Activated CD4-positive, alpha-beta T cell treated with anti-CD3 and anti-CD28 coated beads, Interleukin-2, amount 10 ng/mL, durations not matched to agents 24 days and 14 days (primary cell): ENCODE results near the gene TGFBR1. TPM values are rescaled to one million over a fixed set of nuclear protein-coding genes. Genes with fewer than 3 reads are reported as not detected.
A peak's percentile ranks its signal among the peaks of the same experiment; 100 is the strongest.

ENCODE experiments used
- DNase-seq: peaks from one replicate; pipeline ENCODE4 v3.0.0; 2022
- H3K27ac Mint-ChIP-seq: one replicate; pipeline ENCODE4 v1.8.0; 2022; ENCODE audit warnings: mild to moderate bottlenecking, mixed read lengths
- H3K27me3 Mint-ChIP-seq: one replicate; pipeline ENCODE4 v1.8.0; 2022; ENCODE audit warnings: mixed read lengths
- H3K36me3 Mint-ChIP-seq: one replicate; pipeline ENCODE4 v1.8.0; 2022; ENCODE audit warnings: low read depth, mild to moderate bottlenecking, mixed read lengths
- H3K4me1 Mint-ChIP-seq: one replicate; pipeline ENCODE4 v1.8.0; 2021; ENCODE audit warnings: mixed read lengths
- H3K4me3 Mint-ChIP-seq: one replicate; pipeline ENCODE4 v1.8.0; 2022; ENCODE audit warnings: mild to moderate bottlenecking, moderate library complexity, mixed read lengths
- H3K9me3 Mint-ChIP-seq: one replicate; pipeline ENCODE4 v1.8.0; 2021; ENCODE audit warnings: mixed read lengths
- intact Hi-C: fragments of 100-400 bp; cut with micrococcal nuclease; formaldehyde crosslinking; loops from one replicate; pipeline ENCODE4 v1.15.1; 2023
- total RNA-seq: library from RNA; stranded (reverse); gene quantifications from 2 replicates; pipeline ENCODE4 v1.2.3, GENCODE V29; 2022

TGFBR1 gene
- total RNA-seq, 1 donor from 2014 or later = 35.3 TPM

GRCh38 chr9:99160173-99160572 is 55.3 kb downstream of the TGFBR1 start:
- Mint-ChIP-seq H3K36me3 (no peaks in the 10 kb centered on the region), H3K27me3 (peaks cover 35% of the 10 kb centered on the region), H3K4me1 (peaks cover 6% of the 10 kb centered on the region), H3K9me3 (no peaks in the 10 kb centered on the region), H3K4me3 (no peak overlapping the region), H3K27ac (no peak overlapping the region)
- intact Hi-C loops = no loop called here
- DNase-seq = no peak

- intact Hi-C loops = loop anchor here (2.0 kb wide), 1 partner anchor 848 kb away; no protein-coding TSS in a partner anchor
- DNase-seq = peak; percentile 76
- Mint-ChIP-seq H3K4me1 (peaks cover 18% of the 10 kb centered on the region), H3K27ac (no peak overlapping the region), H3K27me3 (peaks cover 22% of the 10 kb centered on the region), H3K4me3 (no peak overlapping the region), H3K36me3 (no peaks in the 10 kb centered on the region), H3K9me3 (no peaks in the 10 kb centered on the region)
These were observed 57.9 kb downstream of the TGFBR1 start for GRCh38 chr9:99162759-99163364.

- no peaks in the 10 kb centered on the region for H3K36me3 Mint-ChIP-seq
- no peak for DNase-seq
- no peaks in the 10 kb centered on the region for H3K9me3 Mint-ChIP-seq
- intact Hi-C loops = loop anchor here (5.0 kb wide), 1 partner anchor 1156 kb away; no protein-coding TSS in a partner anchor
- peaks cover 23% of the 10 kb centered on the region for H3K4me1 Mint-ChIP-seq
- H3K27ac Mint-ChIP-seq = no peak overlapping the region
- peaks cover 2% of the 10 kb centered on the region for H3K27me3 Mint-ChIP-seq
- H3K4me3 Mint-ChIP-seq = no peak overlapping the region
These were observed 61.2 kb downstream of the TGFBR1 start for GRCh38 chr9:99166149-99166548.

- no peak for DNase-seq
- intact Hi-C loops = loop anchor here (1.0 to 5.0 kb wide), 2 partner anchors 13 to 1155 kb away; no protein-coding TSS in a partner anchor
- Mint-ChIP-seq H3K27ac (no peak overlapping the region), H3K36me3 (no peaks in the 10 kb centered on the region), H3K27me3 (peaks cover 6% of the 10 kb centered on the region), H3K9me3 (no peaks in the 10 kb centered on the region), H3K4me3 (no peak overlapping the region), H3K4me1 (peaks cover 26% of the 10 kb centered on the region)
These were observed 62.2 kb downstream of the TGFBR1 start for GRCh38 chr9:99167119-99167518.

- Mint-ChIP-seq H3K9me3 (no peaks in the 10 kb centered on the region), H3K36me3 (no peaks in the 10 kb centered on the region), H3K4me3 (no peak overlapping the region), H3K27me3 (peaks cover 7% of the 10 kb centered on the region), H3K27ac (no peak overlapping the region), H3K4me1 (peaks cover 24% of the 10 kb centered on the region)
- DNase-seq = peak; percentile 72
- intact Hi-C loops = loop anchor here (1.0 to 5.0 kb wide), 2 partner anchors 13 to 1155 kb away; no protein-coding TSS in a partner anchor
These were observed 62.8 kb downstream of the TGFBR1 start for GRCh38 chr9:99167694-99168093.

- Mint-ChIP-seq H3K27ac (no peak overlapping the region), H3K4me3 (no peak overlapping the region), H3K9me3 (no peaks in the 10 kb centered on the region), H3K4me1 (peaks cover 25% of the 10 kb centered on the region), H3K27me3 (peaks cover 11% of the 10 kb centered on the region), H3K36me3 (no peaks in the 10 kb centered on the region)
- no peak for DNase-seq
- intact Hi-C loops = loop anchor here (5.0 kb wide), 1 partner anchor 1153 kb away; no protein-coding TSS in a partner anchor
These were observed 64.2 kb downstream of the TGFBR1 start for GRCh38 chr9:99169086-99169485.

GRCh38 chr9:99169982-99170761 is 65.3 kb downstream of the TGFBR1 start:
- H3K9me3 Mint-ChIP-seq = no peaks in the 10 kb centered on the region
- H3K27ac Mint-ChIP-seq = no peak overlapping the region

GRCh38 chr9:99171225-99172123 is 66.6 kb downstream of the TGFBR1 start:
- H3K27me3 Mint-ChIP-seq = peaks cover 11% of the 10 kb centered on the region
- no peak for DNase-seq
- no peak overlapping the region for H3K4me3 Mint-ChIP-seq
- H3K9me3 Mint-ChIP-seq = no peaks in the 10 kb centered on the region
- H3K27ac Mint-ChIP-seq = no peak overlapping the region
- H3K36me3 Mint-ChIP-seq = no peaks in the 10 kb centered on the region
- intact Hi-C loops = no loop called here
- peaks cover 26% of the 10 kb centered on the region for H3K4me1 Mint-ChIP-seq

More at GRCh38 chr9:99169982-99170761, 65.3 kb downstream of the TGFBR1 start:
- Mint-ChIP-seq H3K27me3 (peaks cover 11% of the 10 kb centered on the region), H3K4me3 (no peak overlapping the region), H3K4me1 (peaks cover 29% of the 10 kb centered on the region), H3K36me3 (no peaks in the 10 kb centered on the region)
- no peak for DNase-seq
- intact Hi-C loops = loop anchor here (5.0 kb wide), 1 partner anchor 1152 kb away; no protein-coding TSS in a partner anchor

GRCh38 chr9:99172124-99173091 is 67.5 kb downstream of the TGFBR1 start:
- no peak for DNase-seq
- Mint-ChIP-seq H3K9me3 (no peaks in the 10 kb centered on the region), H3K4me3 (no peak overlapping the region), H3K4me1 (peaks cover 25% of the 10 kb centered on the region), H3K36me3 (no peaks in the 10 kb centered on the region), H3K27ac (no peak overlapping the region), H3K27me3 (peaks cover 16% of the 10 kb centered on the region)
- intact Hi-C loops = no loop called here

- no peak for DNase-seq
- Mint-ChIP-seq H3K4me3 (no peak overlapping the region), H3K4me1 (peaks cover 15% of the 10 kb centered on the region), H3K36me3 (no peaks in the 10 kb centered on the region), H3K27me3 (peaks cover 16% of the 10 kb centered on the region), H3K9me3 (no peaks in the 10 kb centered on the region), H3K27ac (no peak overlapping the region)
- intact Hi-C loops = no loop called here
These were observed 68.9 kb downstream of the TGFBR1 start for GRCh38 chr9:99173570-99174504.

- H3K36me3 Mint-ChIP-seq = no peaks in the 10 kb centered on the region
- peaks cover 13% of the 10 kb centered on the region for H3K27me3 Mint-ChIP-seq
- intact Hi-C loops = no loop called here
- H3K9me3 Mint-ChIP-seq = no peaks in the 10 kb centered on the region
- no peak for DNase-seq
- H3K4me3 Mint-ChIP-seq = no peak overlapping the region
- peaks cover 37% of the 10 kb centered on the region for H3K4me1 Mint-ChIP-seq
- H3K27ac Mint-ChIP-seq = no peak overlapping the region
These were observed 71.7 kb downstream of the TGFBR1 start for GRCh38 chr9:99176527-99177013.
